NK-92 (cell line): ENCODE results near the gene NHSL1.
A peak's percentile ranks its signal among the peaks of the same experiment; 100 is the strongest.

ENCODE experiments used
- DNase-seq: peaks from one replicate; lab custom pipeline; 2025; ENCODE audit not compliant: unreplicated experiment; lab: John Stamatoyannopoulos, UW

NHSL1 gene

GRCh38 chr6:138404666-138405337 is 94.5 kb downstream of the NHSL1 start:
- no peak for DNase-seq

- peak; percentile 27 for DNase-seq
Measured at GRCh38 chr6:138403801-138404665, 95.3 kb downstream of the NHSL1 start, which contains the start of gene HEBP2. Gene HEBP2 (plus strand): TSS chr6:138404223. CDS start chr6:138404496, 273 bp downstream.

GRCh38 chr6:138403324-138403800 is 95.9 kb downstream of the NHSL1 start:
- no peak for DNase-seq

- no peak for DNase-seq
Measured at GRCh38 chr6:138402838-138403187, 96.5 kb downstream of the NHSL1 start.

- DNase-seq: no peak
Measured at GRCh38 chr6:138401960-138402837, 97.1 kb downstream of the NHSL1 start.

- no peak for DNase-seq
Measured at GRCh38 chr6:138400326-138400725, 99.0 kb downstream of the NHSL1 start.

GRCh38 chr6:138397128-138398122 is 101.9 kb downstream of the NHSL1 start:
- no peak for DNase-seq

GRCh38 chr6:138396709-138397108 is 102.6 kb downstream of the NHSL1 start:
- DNase-seq: no peak

- no peak for DNase-seq
Measured at GRCh38 chr6:138393871-138394783, 105.2 kb downstream of the NHSL1 start.

- DNase-seq: no peak
Measured at GRCh38 chr6:138389551-138389950, 109.7 kb downstream of the NHSL1 start.

- DNase-seq: no peak
Measured at GRCh38 chr6:138387577-138388368, 111.5 kb downstream of the NHSL1 start.

- DNase-seq: no peak
Measured at GRCh38 chr6:138386897-138387296, 112.4 kb downstream of the NHSL1 start.

- DNase-seq: no peak
Measured at GRCh38 chr6:138383776-138384175, 115.5 kb downstream of the NHSL1 start.

GRCh38 chr6:138382498-138383265 is 116.6 kb downstream of the NHSL1 start:
- no peak for DNase-seq

GRCh38 chr6:138378463-138378862 is 120.8 kb downstream of the NHSL1 start:
- no peak for DNase-seq

GRCh38 chr6:138377844-138378243 is 121.5 kb downstream of the NHSL1 start, which contains the start of gene SMIM28:
Gene SMIM28 (plus strand): TSS chr6:138377905. CDS start chr6:138378073, 168 bp downstream.
- DNase-seq: no peak

GRCh38 chr6:138377042-138377441 is 122.3 kb downstream of the NHSL1 start:
- no peak for DNase-seq
